Measurements from ENCODE around the gene PCMT1.
"Not testable (repeated sequence)": the region's sequence is repeated elsewhere in the genome, so short reads cannot be mapped to it uniquely, and the experiment has no call there.

PCMT1 gene

GRCh38 chr6:149752600-149753373 lies 3.2 kb downstream of the PCMT1 start:
- no peaks in the 10 kb centered on the region for H3K9me3 ChIP-seq (replicated peaks; ENCODE audit: low read length)
- H3K4me1 ChIP-seq (ENCODE audit: control insufficient read depth, insufficient read depth, low read length) = peaks cover 14% of the 10 kb centered on the region
- H3K36me3 ChIP-seq (ENCODE audit: insufficient read depth, low read length) = peaks cover 4% of the 10 kb centered on the region
- H3K4me3 ChIP-seq (ENCODE audit: low read length) = no peak overlapping the region
- H3K27me3 ChIP-seq (ENCODE audit: control insufficient read depth, insufficient read depth, low read length) = no peaks in the 10 kb centered on the region
- H3K9ac ChIP-seq (ENCODE audit: low read depth, low read length) = no peak overlapping the region
- H3K4me2 ChIP-seq (ENCODE audit: low read length) = no peak overlapping the region

- H3K4me3 ChIP-seq (ENCODE audit: low read length); H3K9me3 ChIP-seq (replicated peaks; ENCODE audit: low read length); H3K4me2 ChIP-seq (ENCODE audit: low read length); H3K27me3 ChIP-seq (ENCODE audit: control insufficient read depth, insufficient read depth, low read length); H3K36me3 ChIP-seq (ENCODE audit: insufficient read depth, low read length); H3K9ac ChIP-seq (ENCODE audit: low read depth, low read length): not testable (repeated sequence)
- peaks cover 14% of the 10 kb centered on the region for H3K4me1 ChIP-seq (ENCODE audit: control insufficient read depth, insufficient read depth, low read length)
Measured at GRCh38 chr6:149753374-149753637, 3.8 kb downstream of the PCMT1 start.

- H3K4me2 ChIP-seq (ENCODE audit: low read length) = no peak overlapping the region
- H3K27me3 ChIP-seq (ENCODE audit: control insufficient read depth, insufficient read depth, low read length) = no peaks in the 10 kb centered on the region
- H3K36me3 ChIP-seq (ENCODE audit: insufficient read depth, low read length) = peaks cover 4% of the 10 kb centered on the region
- H3K4me1 ChIP-seq (ENCODE audit: control insufficient read depth, insufficient read depth, low read length) = peaks cover 14% of the 10 kb centered on the region
- no peak overlapping the region for H3K4me3 ChIP-seq (ENCODE audit: low read length)
- H3K9me3 ChIP-seq (replicated peaks; ENCODE audit: low read length) = no peaks in the 10 kb centered on the region
- H3K9ac ChIP-seq (ENCODE audit: low read depth, low read length) = no peak overlapping the region
Measured at GRCh38 chr6:149754548-149754947, 5.0 kb downstream of the PCMT1 start.

GRCh38 chr6:149755300-149756260 lies 6.0 kb downstream of the PCMT1 start:
- H3K4me2 ChIP-seq (ENCODE audit: low read length) = no peak overlapping the region
- H3K4me1 ChIP-seq (ENCODE audit: control insufficient read depth, insufficient read depth, low read length) = peaks cover 14% of the 10 kb centered on the region
- H3K36me3 ChIP-seq (ENCODE audit: insufficient read depth, low read length) = peaks cover 11% of the 10 kb centered on the region
- H3K9me3 ChIP-seq (replicated peaks; ENCODE audit: low read length) = no peaks in the 10 kb centered on the region
- H3K27me3 ChIP-seq (ENCODE audit: control insufficient read depth, insufficient read depth, low read length) = no peaks in the 10 kb centered on the region
- H3K4me3 ChIP-seq (ENCODE audit: low read length) = no peak overlapping the region
- H3K9ac ChIP-seq (ENCODE audit: low read depth, low read length) = no peak overlapping the region

- H3K4me3 ChIP-seq (ENCODE audit: low read length) = no peak overlapping the region
- H3K27me3 ChIP-seq (ENCODE audit: control insufficient read depth, insufficient read depth, low read length) = no peaks in the 10 kb centered on the region
- peaks cover 13% of the 10 kb centered on the region for H3K4me1 ChIP-seq (ENCODE audit: control insufficient read depth, insufficient read depth, low read length)
- no peak overlapping the region for H3K4me2 ChIP-seq (ENCODE audit: low read length)
- H3K36me3 ChIP-seq (ENCODE audit: insufficient read depth, low read length) = peaks cover 11% of the 10 kb centered on the region
- no peaks in the 10 kb centered on the region for H3K9me3 ChIP-seq (replicated peaks; ENCODE audit: low read length)
- H3K9ac ChIP-seq (ENCODE audit: low read depth, low read length) = no peak overlapping the region
Measured at GRCh38 chr6:149756261-149756636, 6.7 kb downstream of the PCMT1 start.

GRCh38 chr6:149761438-149761837 lies 11.9 kb downstream of the PCMT1 start:
- Histone ChIP-seq H3K27me3 (ENCODE audit: control insufficient read depth, insufficient read depth, low read length) (no peaks in the 10 kb centered on the region), H3K4me2 (ENCODE audit: low read length) (no peak overlapping the region), H3K4me1 (ENCODE audit: control insufficient read depth, insufficient read depth, low read length) (peaks cover 11% of the 10 kb centered on the region), H3K9ac (ENCODE audit: low read depth, low read length) (no peak overlapping the region), H3K4me3 (ENCODE audit: low read length) (no peak overlapping the region), H3K36me3 (ENCODE audit: insufficient read depth, low read length) (peaks cover 12% of the 10 kb centered on the region), H3K9me3 (replicated peaks; ENCODE audit: low read length) (peaks cover 2% of the 10 kb centered on the region)

- Histone ChIP-seq H3K9ac (ENCODE audit: low read depth, low read length) (no peak overlapping the region), H3K27me3 (ENCODE audit: control insufficient read depth, insufficient read depth, low read length) (no peaks in the 10 kb centered on the region), H3K4me2 (ENCODE audit: low read length) (no peak overlapping the region), H3K4me1 (ENCODE audit: control insufficient read depth, insufficient read depth, low read length) (peaks cover 22% of the 10 kb centered on the region), H3K9me3 (replicated peaks; ENCODE audit: low read length) (peaks cover 2% of the 10 kb centered on the region), H3K4me3 (ENCODE audit: low read length) (no peak overlapping the region), H3K36me3 (ENCODE audit: insufficient read depth, low read length) (peaks cover 23% of the 10 kb centered on the region)
Measured at GRCh38 chr6:149763866-149764265, 14.3 kb downstream of the PCMT1 start.

GRCh38 chr6:149766156-149766769 lies 16.7 kb downstream of the PCMT1 start:
- Histone ChIP-seq H3K4me3 (ENCODE audit: low read length) (no peak overlapping the region), H3K27me3 (ENCODE audit: control insufficient read depth, insufficient read depth, low read length) (no peaks in the 10 kb centered on the region), H3K36me3 (ENCODE audit: insufficient read depth, low read length) (peaks cover 20% of the 10 kb centered on the region), H3K9ac (ENCODE audit: low read depth, low read length) (no peak overlapping the region), H3K9me3 (replicated peaks; ENCODE audit: low read length) (peaks cover 2% of the 10 kb centered on the region), H3K4me1 (ENCODE audit: control insufficient read depth, insufficient read depth, low read length) (peaks cover 21% of the 10 kb centered on the region), H3K4me2 (ENCODE audit: low read length) (peak overlapping the region; percentile 17)

- H3K4me3 ChIP-seq (ENCODE audit: low read length) = no peak overlapping the region
- no peak overlapping the region for H3K9ac ChIP-seq (ENCODE audit: low read depth, low read length)
- H3K36me3 ChIP-seq (ENCODE audit: insufficient read depth, low read length) = peaks cover 38% of the 10 kb centered on the region
- H3K9me3 ChIP-seq (replicated peaks; ENCODE audit: low read length) = peaks cover 2% of the 10 kb centered on the region
- no peak overlapping the region for H3K4me2 ChIP-seq (ENCODE audit: low read length)
- H3K4me1 ChIP-seq (ENCODE audit: control insufficient read depth, insufficient read depth, low read length) = peaks cover 15% of the 10 kb centered on the region
- no peaks in the 10 kb centered on the region for H3K27me3 ChIP-seq (ENCODE audit: control insufficient read depth, insufficient read depth, low read length)
Measured at GRCh38 chr6:149769676-149770075, 20.1 kb downstream of the PCMT1 start.

- peaks cover 40% of the 10 kb centered on the region for H3K36me3 ChIP-seq (ENCODE audit: insufficient read depth, low read length)
- H3K4me3 ChIP-seq (ENCODE audit: low read length) = no peak overlapping the region
- H3K27me3 ChIP-seq (ENCODE audit: control insufficient read depth, insufficient read depth, low read length) = no peaks in the 10 kb centered on the region
- H3K4me1 ChIP-seq (ENCODE audit: control insufficient read depth, insufficient read depth, low read length) = peaks cover 12% of the 10 kb centered on the region
- H3K4me2 ChIP-seq (ENCODE audit: low read length) = no peak overlapping the region
- no peak overlapping the region for H3K9ac ChIP-seq (ENCODE audit: low read depth, low read length)
- H3K9me3 ChIP-seq (replicated peaks; ENCODE audit: low read length) = no peaks in the 10 kb centered on the region
Measured at GRCh38 chr6:149771185-149771584, 21.6 kb downstream of the PCMT1 start.

GRCh38 chr6:149771925-149772324 lies 22.4 kb downstream of the PCMT1 start:
- H3K9me3 ChIP-seq (replicated peaks; ENCODE audit: low read length) = no peaks in the 10 kb centered on the region
- H3K4me1 ChIP-seq (ENCODE audit: control insufficient read depth, insufficient read depth, low read length) = peaks cover 7% of the 10 kb centered on the region
- no peaks in the 10 kb centered on the region for H3K27me3 ChIP-seq (ENCODE audit: control insufficient read depth, insufficient read depth, low read length)
- no peak overlapping the region for H3K4me2 ChIP-seq (ENCODE audit: low read length)
- no peak overlapping the region for H3K4me3 ChIP-seq (ENCODE audit: low read length)
- peaks cover 41% of the 10 kb centered on the region for H3K36me3 ChIP-seq (ENCODE audit: insufficient read depth, low read length)
- no peak overlapping the region for H3K9ac ChIP-seq (ENCODE audit: low read depth, low read length)

All from skeletal muscle satellite cell (primary cell).